ENCODE measurements around the gene MCIDAS. TPM values are rescaled to one million over a fixed set of nuclear protein-coding genes. Genes with fewer than 3 reads are reported as not detected.

MCIDAS gene
- total and polyA plus RNA-seq, 2 donors = 0.23 to 0.32 TPM

- WGBS = 75% methylated on average over 2 of the region's 2 CpGs
- H3K36me3 ChIP-seq (ENCODE audit: insufficient read depth) = no peaks in the 10 kb centered on the region
- H3K27ac ChIP-seq (ENCODE audit: low read depth) = no peak overlapping the region
- H3K4me3 ChIP-seq (ENCODE audit: low read depth, low read length) = no peak overlapping the region
- no peaks in the 10 kb centered on the region for H3K4me1 ChIP-seq (ENCODE audit: insufficient read depth)
- DNase-seq (ENCODE audit: extremely low spot score) = no peak
Observed at GRCh38 chr5:55205001-55205400, 22.1 kb downstream of the MCIDAS start.

GRCh38 chr5:55191165-55191564 is 36.0 kb downstream of the MCIDAS start:
- Histone ChIP-seq H3K27ac (ENCODE audit: low read depth) (no peak overlapping the region), H3K4me1 (ENCODE audit: insufficient read depth) (no peaks in the 10 kb centered on the region), H3K4me3 (ENCODE audit: low read depth, low read length) (no peak overlapping the region), H3K36me3 (ENCODE audit: insufficient read depth) (no peaks in the 10 kb centered on the region)
- 81% methylated on average over 2 of the region's 2 CpGs for WGBS
- DNase-seq (ENCODE audit: extremely low spot score) = no peak

DNA sequence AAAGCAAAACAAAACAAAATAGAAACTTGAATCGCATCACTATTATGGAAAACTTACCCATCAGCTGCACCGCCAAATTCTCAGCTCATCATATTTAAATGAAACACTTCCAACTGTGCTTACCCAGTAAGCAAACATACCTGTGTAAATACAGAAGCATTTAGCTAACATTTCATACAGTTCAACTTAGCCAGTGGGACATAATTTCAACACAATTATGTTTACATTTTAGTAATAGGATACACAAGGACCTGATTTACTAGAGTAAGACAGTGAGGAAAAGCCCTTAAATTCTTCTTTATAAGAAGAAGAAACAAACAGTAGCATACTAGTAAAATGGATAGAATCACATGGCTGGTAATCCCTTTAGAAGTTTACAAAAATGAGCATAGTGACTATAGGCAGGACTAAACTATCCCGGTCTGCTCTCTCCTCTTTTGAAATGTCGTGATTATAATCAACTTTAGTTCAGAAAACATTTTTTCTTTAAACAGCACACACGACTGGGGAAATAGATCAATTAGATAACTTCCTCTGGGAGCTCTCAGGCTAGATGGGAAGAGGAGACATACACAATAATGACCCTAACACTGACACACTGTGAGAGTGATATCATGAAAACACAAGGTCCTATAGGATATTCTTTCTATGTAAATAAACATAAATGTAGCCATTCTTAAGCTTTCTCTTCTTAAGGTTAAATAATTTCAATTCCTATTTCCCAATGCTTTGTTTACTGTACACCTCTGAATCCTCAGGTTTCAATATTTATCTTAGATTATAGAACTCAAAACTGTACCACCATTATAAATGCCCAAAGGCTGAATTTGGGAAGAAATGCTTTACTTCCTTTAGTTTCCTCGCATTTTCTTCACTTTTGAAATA is 38.2 kb downstream of the MCIDAS start:
- 55% methylated on average over 6 of the region's 6 CpGs for WGBS
- no peak overlapping the region for H3K4me3 ChIP-seq (ENCODE audit: low read depth, low read length)

GRCh38 chr5:55187370-55187769 is 39.7 kb downstream of the MCIDAS start:
- Histone ChIP-seq H3K36me3 (ENCODE audit: insufficient read depth) (no peaks in the 10 kb centered on the region), H3K4me3 (ENCODE audit: low read depth, low read length) (no peak overlapping the region), H3K4me1 (ENCODE audit: insufficient read depth) (no peaks in the 10 kb centered on the region), H3K27ac (ENCODE audit: low read depth) (no peak overlapping the region)
- DNase-seq (ENCODE audit: extremely low spot score) = no peak
- 50% methylated on average over 4 of the region's 4 CpGs for WGBS

More for the DNA sequence above, 38.2 kb downstream of the MCIDAS start:
- Histone ChIP-seq H3K4me1 (ENCODE audit: insufficient read depth) (no peaks in the 10 kb centered on the region), H3K27ac (ENCODE audit: low read depth) (no peak overlapping the region), H3K36me3 (ENCODE audit: insufficient read depth) (no peaks in the 10 kb centered on the region)
- DNase-seq (ENCODE audit: extremely low spot score) = no peak

DNA sequence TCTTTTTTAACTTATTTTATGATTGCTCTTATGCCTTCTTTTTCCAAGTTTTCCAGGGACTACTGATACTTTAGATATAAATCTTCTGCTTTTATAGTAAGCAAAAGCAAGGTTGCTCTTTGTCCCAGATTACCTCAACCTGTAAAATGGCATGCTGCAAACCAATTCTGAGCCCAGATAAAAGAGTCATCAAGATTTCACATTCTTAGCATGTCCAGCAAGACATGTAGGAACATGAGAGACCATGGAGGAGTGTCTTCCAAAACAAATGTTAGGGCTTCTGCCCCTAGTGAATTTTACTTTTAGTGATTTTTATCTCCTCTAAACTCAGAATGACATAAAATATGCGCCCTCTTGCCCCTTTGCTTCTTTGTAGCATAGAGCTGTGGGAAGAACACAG is 47.1 kb downstream of the MCIDAS start:
- H3K4me1 ChIP-seq (ENCODE audit: insufficient read depth) = no peaks in the 10 kb centered on the region
- H3K36me3 ChIP-seq (ENCODE audit: insufficient read depth) = no peaks in the 10 kb centered on the region
- no peak overlapping the region for H3K27ac ChIP-seq (ENCODE audit: low read depth)
- H3K4me3 ChIP-seq (ENCODE audit: low read depth, low read length) = no peak overlapping the region
- 37% methylated on average over 1 of the region's 1 CpG for WGBS
- DNase-seq (ENCODE audit: extremely low spot score) = no peak

DNA sequence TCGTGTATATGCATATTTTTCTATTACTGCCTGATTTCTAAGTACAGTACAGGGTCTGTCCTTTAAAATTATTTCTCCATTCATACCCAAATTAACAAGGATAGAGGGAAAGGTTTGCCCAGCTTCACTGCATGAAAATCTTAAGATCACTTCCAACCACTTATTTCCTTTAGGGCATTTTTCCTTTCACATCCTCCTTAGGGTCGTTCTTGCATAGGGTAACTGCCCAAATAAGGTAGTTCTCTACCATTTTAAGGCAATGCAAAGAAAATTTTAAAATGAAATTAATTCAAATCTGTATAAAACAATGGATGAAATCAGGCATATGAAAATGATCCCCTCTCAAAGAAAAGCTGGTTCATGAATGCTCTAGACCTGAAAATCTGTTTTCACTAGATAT is 50.0 kb downstream of the MCIDAS start:
- WGBS = 10% methylated on average over 2 of the region's 2 CpGs
- no peak for DNase-seq (ENCODE audit: extremely low spot score)
- Histone ChIP-seq H3K4me1 (ENCODE audit: insufficient read depth) (no peaks in the 10 kb centered on the region), H3K36me3 (ENCODE audit: insufficient read depth) (no peaks in the 10 kb centered on the region), H3K27ac (ENCODE audit: low read depth) (no peak overlapping the region), H3K4me3 (ENCODE audit: low read depth, low read length) (no peak overlapping the region)

DNA sequence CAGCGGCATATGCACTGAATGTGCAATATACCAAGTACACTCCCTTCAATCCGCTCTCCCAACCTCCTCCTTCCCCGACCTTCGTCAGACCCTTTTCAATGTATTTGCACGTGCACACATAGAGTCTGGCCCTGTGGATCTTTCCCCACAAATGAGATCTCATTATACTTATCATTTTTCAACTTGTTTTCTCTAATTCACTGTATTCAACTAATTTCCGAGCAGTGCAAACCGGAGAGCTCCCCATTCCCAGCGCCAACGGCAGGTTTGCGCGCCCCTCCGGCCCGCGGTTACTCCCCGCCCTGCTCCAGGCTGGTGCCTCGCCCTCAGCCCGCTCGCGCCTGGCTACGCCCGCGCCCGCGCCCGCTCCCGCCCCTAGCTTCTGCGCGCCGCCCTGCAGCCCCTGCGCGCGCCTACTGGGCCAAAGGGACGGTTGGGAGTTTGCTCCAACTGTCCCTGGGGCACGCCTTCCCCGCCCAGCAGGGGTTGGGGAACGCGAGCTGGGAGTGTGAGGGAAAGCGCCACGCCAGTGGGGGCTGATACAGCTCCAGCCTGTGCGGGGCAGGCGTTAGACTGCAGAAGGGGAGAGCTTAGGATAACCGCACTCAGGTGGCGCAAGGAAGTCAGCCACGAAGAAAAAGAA is 50.8 kb downstream of the MCIDAS start:
- H3K4me1 ChIP-seq (ENCODE audit: insufficient read depth) = no peaks in the 10 kb centered on the region
- H3K27ac ChIP-seq (ENCODE audit: low read depth) = no peak overlapping the region
- peak overlapping the region; percentile 23 for H3K4me3 ChIP-seq (ENCODE audit: low read depth, low read length)
- WGBS = 1% methylated on average over 44 of the region's 44 CpGs
- no peaks in the 10 kb centered on the region for H3K36me3 ChIP-seq (ENCODE audit: insufficient read depth)
- DNase-seq (ENCODE audit: extremely low spot score) = no peak

- H3K4me1 ChIP-seq (ENCODE audit: insufficient read depth) = no peaks in the 10 kb centered on the region
Observed at GRCh38 chr5:55175781-55176175, 51.3 kb downstream of the MCIDAS start.

DNA sequence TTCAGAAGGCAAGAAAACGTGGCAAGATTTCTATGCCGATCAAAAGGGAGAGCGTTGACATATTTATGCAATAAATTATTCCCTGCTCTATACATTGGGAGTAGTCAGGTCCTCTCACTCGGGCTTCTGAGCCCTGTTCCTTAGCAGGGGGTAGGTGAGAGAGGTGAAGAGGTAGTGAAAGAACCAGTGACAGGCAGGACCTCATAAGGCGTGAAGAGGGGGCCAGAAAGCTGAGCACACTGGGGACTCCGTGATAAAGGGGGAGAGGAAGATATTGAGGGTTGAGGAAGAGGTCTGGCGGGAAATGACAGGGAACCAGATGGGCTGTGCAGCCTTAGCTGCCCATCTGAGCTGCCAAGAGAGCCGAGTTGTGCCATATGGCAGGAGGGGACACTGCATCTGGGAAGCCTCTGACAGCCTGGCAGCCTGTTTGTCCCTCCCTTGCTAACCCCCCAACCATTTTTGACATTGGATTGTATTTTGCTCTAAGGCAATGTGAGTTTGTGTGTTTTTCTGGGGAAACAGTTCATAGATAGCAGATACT is 53.4 kb downstream of the MCIDAS start:
- no peaks in the 10 kb centered on the region for H3K36me3 ChIP-seq (ENCODE audit: insufficient read depth)
- H3K27ac ChIP-seq (ENCODE audit: low read depth) = no peak overlapping the region
- DNase-seq (ENCODE audit: extremely low spot score) = no peak
- 16% methylated on average over 8 of the region's 8 CpGs for WGBS
- no peaks in the 10 kb centered on the region for H3K4me1 ChIP-seq (ENCODE audit: insufficient read depth)
- no peak overlapping the region for H3K4me3 ChIP-seq (ENCODE audit: low read depth, low read length)

More at GRCh38 chr5:55175781-55176175, 51.3 kb downstream of the MCIDAS start:
- H3K4me3 ChIP-seq (ENCODE audit: low read depth, low read length) = no peak overlapping the region
- no peak for DNase-seq (ENCODE audit: extremely low spot score)
- H3K36me3 ChIP-seq (ENCODE audit: insufficient read depth) = no peaks in the 10 kb centered on the region
- 17% methylated on average over 7 of the region's 7 CpGs for WGBS
- no peak overlapping the region for H3K27ac ChIP-seq (ENCODE audit: low read depth)

- under 1% methylated on average over 69 of the region's 69 CpGs for WGBS
Observed at GRCh38 chr5:55172937-55173686, 54.0 kb downstream of the MCIDAS start, which contains the start of gene CDC20B. TSS of gene CDC20B (minus strand) at chr5:55173177. CDS start at chr5:55173000, 177 bp downstream.

DNA sequence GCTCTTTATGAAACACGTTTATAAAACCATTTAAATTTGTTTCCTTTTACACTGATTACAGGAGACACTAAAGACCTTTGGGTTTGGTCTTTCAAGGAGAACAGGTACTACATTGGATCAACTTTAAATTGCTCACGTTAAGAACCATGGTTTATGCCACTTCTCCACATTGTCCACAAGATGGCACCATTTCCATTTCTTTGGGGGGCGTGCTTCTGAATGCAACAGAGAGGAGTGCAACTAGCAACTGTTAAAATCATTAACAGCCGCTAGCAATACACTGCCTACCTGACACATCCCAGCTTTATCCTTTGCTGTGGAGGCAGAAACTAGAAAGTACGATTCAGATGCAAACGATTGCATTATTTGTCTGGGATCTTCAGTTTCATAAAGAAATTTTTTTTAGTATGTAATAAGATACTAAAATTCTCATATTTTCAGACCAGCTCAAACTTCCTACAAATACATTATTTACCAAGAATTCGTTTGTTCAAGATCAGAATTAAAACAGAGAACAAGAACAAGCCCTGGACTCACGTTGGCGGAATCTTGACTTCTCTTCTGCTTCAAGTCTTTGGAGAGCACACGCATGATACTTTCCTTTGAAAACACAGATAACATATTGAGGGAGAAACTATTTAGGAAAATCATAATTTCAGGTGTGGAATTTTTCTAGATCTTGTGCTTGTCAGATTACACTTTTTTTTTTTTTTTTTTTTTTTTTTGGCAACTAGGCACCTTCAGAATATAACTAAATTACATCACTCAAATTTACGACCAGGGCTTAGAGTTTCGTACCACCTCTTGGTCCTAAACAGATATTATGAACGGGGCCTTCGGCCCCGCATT is 54.8 kb downstream of the MCIDAS start:
- DNase-seq (ENCODE audit: extremely low spot score) = peak; percentile 79
- WGBS = 7% methylated on average over 15 of the region's 15 CpGs
- peak overlapping the region; percentile 37 for H3K4me3 ChIP-seq (ENCODE audit: low read depth, low read length)
- H3K27ac ChIP-seq (ENCODE audit: low read depth) = no peak overlapping the region
- no peaks in the 10 kb centered on the region for H3K36me3 ChIP-seq (ENCODE audit: insufficient read depth)
- no peaks in the 10 kb centered on the region for H3K4me1 ChIP-seq (ENCODE audit: insufficient read depth)

More at GRCh38 chr5:55172937-55173686, 54.0 kb downstream of the MCIDAS start, which contains the start of gene CDC20B:
- DNase-seq (ENCODE audit: extremely low spot score) = no peak
- peak within 1 kb of the TSS; percentile 3 for H3K27ac ChIP-seq (ENCODE audit: low read depth)
- peak within 1 kb of the TSS; percentile 37 for H3K4me3 ChIP-seq (ENCODE audit: low read depth, low read length)
- H3K36me3 ChIP-seq (ENCODE audit: insufficient read depth) = no peaks in the 10 kb centered on the region
- no peaks in the 10 kb centered on the region for H3K4me1 ChIP-seq (ENCODE audit: insufficient read depth)

- no peak overlapping the region for H3K27ac ChIP-seq (ENCODE audit: low read depth)
- no peaks in the 10 kb centered on the region for H3K4me1 ChIP-seq (ENCODE audit: insufficient read depth)
- 46% methylated on average over 2 of the region's 2 CpGs for WGBS
- H3K36me3 ChIP-seq (ENCODE audit: insufficient read depth) = no peaks in the 10 kb centered on the region
- no peak for DNase-seq (ENCODE audit: extremely low spot score)
- no peak overlapping the region for H3K4me3 ChIP-seq (ENCODE audit: low read depth, low read length)
Observed at GRCh38 chr5:55171471-55171870, 55.6 kb downstream of the MCIDAS start.
